Transverse colon (tissue), 4 donors: ENCODE measurements around the gene UBALD1. TPM values are rescaled to one million over a fixed set of nuclear protein-coding genes. Genes with fewer than 3 reads are reported as not detected.

Source experiments
- DNase-seq: peaks from one replicate; pipeline ENCODE4 v3.0.0-alpha.2; 2019
- H3K27ac ChIP-seq, 4 donors: fragments of 200-600 bp; sonication (generic); 2 replicates each; pipeline ENCODE4 v1.5.1; 2016 to 2018; ENCODE audit warnings: inconsistent platforms in 4 of 4
- H3K27me3 ChIP-seq: fragments of 200-600 bp; sonication (generic); 2 replicates; pipeline ENCODE4 v1.5.1; 2017; ENCODE audit warnings: inconsistent platforms
- H3K36me3 ChIP-seq, 4 donors: fragments of 200-600 bp; sonication (generic); 2 replicates each; pipeline ENCODE4 v1.5.1; 2017 to 2019; ENCODE audit warnings: inconsistent platforms in 4 of 4
- H3K4me1 ChIP-seq, 4 donors: fragments of 200-600 bp; sonication (generic); 2 replicates each; pipeline ENCODE4 v1.5.1; 2017 to 2020; ENCODE audit warnings: inconsistent platforms in 4 of 4
- H3K4me3 ChIP-seq, 4 donors: fragments of 200-600 bp; sonication (generic); 1 replicate in 1 of 4; 2 replicates in 3 of 4; pipeline versions ENCODE4 v1.5.1 to v1.6.1; 2017 to 2019; ENCODE audit warnings: inconsistent platforms in 4 of 4
- H3K9me3 ChIP-seq, 2 donors: fragments of 200-600 bp; sonication (generic); 2 replicates each; pipeline ENCODE4 v1.5.1; 2017 to 2019; ENCODE audit warnings: inconsistent platforms in 2 of 2
- CTCF ChIP-seq, 5 experiments: fragments of 200-600 bp in 3 of 5; fragments of 450-650 bp in 2 of 5; sonication (generic) in 3 of 5; IDR thresholded peaks; 1 replicate in 2 of 5; 2 replicates in 3 of 5; pipeline ENCODE4 v1.5.1; 2016 to 2017; ENCODE audit warnings: antibody characterized with exemption in 5 of 5, inconsistent platforms in 3 of 5, mild to moderate bottlenecking in 2 of 5, moderate library complexity in 1 of 5
- EP300 ChIP-seq: sonication (generic); formaldehyde crosslinking; IDR thresholded peaks from one replicate; pipeline ENCODE4 v1.6.1; 2017; ENCODE audit warnings: antibody characterized with exemption, low read depth
- POLR2A ChIP-seq: fragments of 450-650 bp; IDR thresholded peaks from one replicate; pipeline ENCODE4 v1.6.1; 2016; ENCODE audit warnings: antibody characterized with exemption, mild to moderate bottlenecking, moderate library complexity
- POLR2AphosphoS5 ChIP-seq, 3 donors: sonication (generic); formaldehyde crosslinking; IDR thresholded peaks; one replicate each; pipeline ENCODE4 v1.6.1; 2016; ENCODE audit warnings: antibody characterized with exemption in 3 of 3
- WGBS, 2 donors: methylation state at CpG; one replicate each; pipeline ENCODE4 v1.1.5; 2018; ENCODE audit warnings: low coverage in 1 of 2; 5-methylcytosine and 5-hydroxymethylcytosine counted together
- in situ Hi-C, 4 donors: fragments of 200-750 bp; cut with MboI; loops; one replicate each; pipeline versions ENCODE4 v1.15.0 to v1.15.1; 2017; ENCODE audit warnings: low sequenced_read_pairs in 3 of 4, low pct_ligation_motif_present in 1 of 4, low pct_unique_long_range_greater_than_20kb in 1 of 4
- intact Hi-C: fragments of 100-400 bp; cut with DNase I; formaldehyde crosslinking; loops from one replicate; pipeline ENCODE4 v1.15.1; 2023; ENCODE audit warnings: low total_unique reads
- total RNA-seq, 4 donors: library from RNA; depleted of rRNA; stranded (reverse); fragments of >200 nt; gene quantifications; one replicate each; pipeline ENCODE4 v1.1.0, GENCODE V29; 2016

The UBALD1 gene
- total RNA-seq, 4 donors from 2014 or later: 8.6 to 18.0 (median 10.5) TPM

GRCh38 chr16:4607841-4608703 lies 6.6 kb downstream of the UBALD1 start:
- in situ Hi-C loops: no loop called here
- Histone ChIP-seq H3K27ac (no peak overlapping the region), H3K27me3 (no peaks in the 10 kb centered on the region), H3K36me3 (peaks cover 0 to 10% (median 0%) of the 10 kb centered on the region in 4 donors), H3K9me3 (no peaks in the 10 kb centered on the region), H3K4me3 (no peak overlapping the region), H3K4me1 (peaks cover 10 to 20% (median 17%) of the 10 kb centered on the region in 4 donors)
- WGBS, 2 donors: 90% methylated on average over 4 to 22 of the region's 22 CpGs
- no peak for DNase-seq
- intact Hi-C loops: no loop called here
- TF ChIP-seq EP300: no peak
- TF ChIP-seq POLR2AphosphoS5 (IDR thresholded peaks at IDR 0.05): no peak
- no peak for TF ChIP-seq CTCF (IDR thresholded peaks at IDR 0.05)
- no peak for TF ChIP-seq POLR2A

GRCh38 chr16:4606354-4606753 lies 8.3 kb downstream of the UBALD1 start:
- intact Hi-C loops: no loop called here
- TF ChIP-seq EP300: no peak
- TF ChIP-seq POLR2A: no peak
- TF ChIP-seq CTCF (IDR thresholded peaks at IDR 0.05): no peak
- TF ChIP-seq POLR2AphosphoS5 (IDR thresholded peaks at IDR 0.05): no peak
- H3K27ac ChIP-seq: no peak overlapping the region
- no peak for DNase-seq
- H3K9me3 ChIP-seq: no peaks in the 10 kb centered on the region
- no peak overlapping the region for H3K4me3 ChIP-seq
- in situ Hi-C loops: no loop called here
- 76 to 78% methylated on average over 7 to 9 of the region's 9 CpGs for WGBS, 2 donors
- H3K27me3 ChIP-seq: peaks cover 4% of the 10 kb centered on the region
- H3K36me3 ChIP-seq: peaks cover 0 to 10% (median 0%) of the 10 kb centered on the region in 4 donors
- H3K4me1 ChIP-seq: peaks cover 4 to 9% (median 6%) of the 10 kb centered on the region in 4 donors

GRCh38 chr16:4604401-4604800 lies 10.3 kb downstream of the UBALD1 start:
- in situ Hi-C loops (no loop called here), intact Hi-C loops (no loop called here)
- DNase-seq: no peak
- Histone ChIP-seq H3K27ac (no peak overlapping the region), H3K36me3 (peaks cover 0 to 10% (median 0%) of the 10 kb centered on the region in 4 donors), H3K9me3 (no peaks in the 10 kb centered on the region), H3K4me1 (peaks cover 3 to 7% (median 5%) of the 10 kb centered on the region in 4 donors), H3K4me3 (no peak overlapping the region), H3K27me3 (peaks cover 4% of the 10 kb centered on the region)
- WGBS, 2 donors: 69% methylated on average over 15 of the region's 15 CpGs; no CpG with 5 or more reads in 1 of the 2 donors
- TF ChIP-seq POLR2A (no peak), EP300 (no peak), CTCF (IDR thresholded peaks at IDR 0.05) (no peak), POLR2AphosphoS5 (IDR thresholded peaks at IDR 0.05) (no peak)

GRCh38 chr16:4603624-4604170 lies 11.0 kb downstream of the UBALD1 start:
- no peak overlapping the region for H3K4me3 ChIP-seq
- TF ChIP-seq POLR2A (no peak), EP300 (no peak), CTCF (IDR thresholded peaks at IDR 0.05) (no peak)
- intact Hi-C loops (no loop called here), in situ Hi-C loops (no loop called here)
- H3K27me3 ChIP-seq: peaks cover 4% of the 10 kb centered on the region
- H3K36me3 ChIP-seq: peaks cover 0 to 6% (median 0%) of the 10 kb centered on the region in 4 donors
- no peak overlapping the region for H3K27ac ChIP-seq
- no peaks in the 10 kb centered on the region for H3K9me3 ChIP-seq
- 8 to 51% methylated on average over 4 to 13 of the region's 13 CpGs for whole genome bisulfite sequencing, 2 donors
- DNase-seq: no peak
- peaks cover 3 to 7% (median 5%) of the 10 kb centered on the region in 4 donors for H3K4me1 ChIP-seq
